Parathyroid adenoma (tissue), 2 donors: ENCODE results near the gene ARHGEF19.

Experiments
- H2AFZ ChIP-seq: fragments of 300-600 bp; sonication (generic); one replicate; pipeline ENCODE4 v1.7.0; 2017; ENCODE audit warnings: antibody characterized with exemption, mild to moderate bottlenecking
- H3K27ac ChIP-seq: fragments of 300-600 bp; sonication (generic); one replicate; pipeline ENCODE4 v1.7.0; 2017
- H3K27me3 ChIP-seq: fragments of 300-600 bp; sonication (generic); one replicate; pipeline ENCODE4 v1.7.0; 2017; ENCODE audit warnings: low read length; ENCODE audit not compliant: control insufficient read depth, insufficient read depth
- H3K36me3 ChIP-seq: fragments of 300-600 bp; sonication (generic); one replicate; pipeline ENCODE4 v1.7.0; 2017; ENCODE audit warnings: low read length; ENCODE audit not compliant: control insufficient read depth, insufficient read depth
- H3K4me1 ChIP-seq: fragments of 300-600 bp; sonication (generic); one replicate; pipeline ENCODE4 v1.7.0; 2017; ENCODE audit warnings: control low read depth
- H3K4me2 ChIP-seq: fragments of 300-600 bp; sonication (generic); one replicate; pipeline ENCODE4 v1.7.0; 2017; ENCODE audit warnings: low read length
- H3K4me3 ChIP-seq: fragments of 300-600 bp; sonication (generic); one replicate; pipeline ENCODE4 v1.7.0; 2017; ENCODE audit warnings: low read depth, low read length
- H3K79me2 ChIP-seq: fragments of 300-600 bp; sonication (generic); one replicate; pipeline ENCODE4 v1.7.0; 2017; ENCODE audit warnings: control low read depth
- H3K9ac ChIP-seq: fragments of 300-600 bp; sonication (generic); one replicate; pipeline ENCODE4 v1.7.0; 2017; ENCODE audit warnings: mild to moderate bottlenecking
- H3K9me3 ChIP-seq: fragments of 300-600 bp; sonication (generic); one replicate; pipeline ENCODE4 v1.7.0; 2017; ENCODE audit warnings: low read length; ENCODE audit not compliant: control insufficient read depth
- CTCF ChIP-seq: fragments of 300-600 bp; sonication (generic); IDR thresholded peaks from one replicate; pipeline ENCODE4 v1.7.0; 2017; ENCODE audit warnings: antibody characterized with exemption, mild to moderate bottlenecking
- donor health status: primary hyperparathyroidism.

Gene ARHGEF19

GRCh38 chr1:16148329-16149092 is 63.9 kb downstream of the ARHGEF19 start:
- peaks cover 18% of the 10 kb centered on the region for H3K4me1 ChIP-seq
- no peak for TF ChIP-seq CTCF
- no peak overlapping the region for H3K4me2 ChIP-seq
- no peaks in the 10 kb centered on the region for H3K9me3 ChIP-seq
- H3K9ac ChIP-seq = no peak overlapping the region
- H3K79me2 ChIP-seq = no peaks in the 10 kb centered on the region
- H3K27ac ChIP-seq = no peak overlapping the region
- H3K27me3 ChIP-seq = no peaks in the 10 kb centered on the region
- H3K4me3 ChIP-seq = no peak overlapping the region
- H2AFZ ChIP-seq = no peak overlapping the region
- no peaks in the 10 kb centered on the region for H3K36me3 ChIP-seq
